WI38 (cell line): ENCODE measurements around the gene UGT1A6.

ENCODE experiments used
- H3K4me3 ChIP-seq: 2 replicates; pipeline ENCODE4 v1.5.1; 2011; ENCODE audit warnings: low read depth, mild to moderate bottlenecking, control low read depth, low read length
- TF ChIP-seq, protein P1 (sequence below): IDR thresholded peaks from 2 replicates; pipeline ENCODE4 v1.5.1; 2012; ENCODE audit warnings: low read depth, mild to moderate bottlenecking, control low read depth, low read length

The UGT1A6 gene

DNA sequence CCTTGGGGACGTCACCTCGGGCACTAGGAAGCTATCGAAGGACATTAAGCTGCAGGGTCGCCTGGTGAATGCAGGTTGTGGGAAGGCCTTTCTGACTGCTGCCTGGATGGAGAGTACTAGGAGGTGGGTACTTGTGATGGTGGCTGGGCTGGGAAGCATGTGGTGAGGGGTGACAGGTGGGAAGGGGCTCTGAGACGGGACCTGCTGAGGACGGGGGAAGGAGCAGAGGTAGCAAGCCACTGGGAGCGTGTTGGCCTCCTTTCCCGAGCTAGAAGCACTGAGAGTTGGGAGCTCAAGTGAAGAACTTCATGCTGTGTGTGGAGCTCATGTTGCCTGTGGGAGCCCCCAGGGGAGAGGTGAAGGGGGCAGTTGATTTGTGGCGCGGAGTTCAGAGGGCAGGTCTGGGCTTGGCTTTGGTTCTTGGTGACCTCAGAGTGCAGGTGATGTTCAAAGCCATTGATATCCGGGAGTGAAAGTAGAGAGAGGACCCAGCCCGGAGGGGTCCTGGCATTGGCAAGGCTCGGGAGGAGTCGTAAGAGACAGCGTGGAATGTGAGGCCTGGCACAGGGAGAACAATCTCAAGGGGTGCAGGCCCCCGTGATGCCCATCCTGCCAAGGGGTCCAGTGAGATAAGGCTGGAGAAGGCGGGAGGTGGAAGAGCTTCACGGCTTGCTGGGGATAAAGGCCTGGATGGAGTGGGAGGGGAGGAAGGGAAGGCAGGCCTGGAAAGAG, 98.6 kb downstream of the UGT1A6 start:
- H3K4me3 ChIP-seq, result no peak overlapping the region
- TF ChIP-seq, protein P1, sequence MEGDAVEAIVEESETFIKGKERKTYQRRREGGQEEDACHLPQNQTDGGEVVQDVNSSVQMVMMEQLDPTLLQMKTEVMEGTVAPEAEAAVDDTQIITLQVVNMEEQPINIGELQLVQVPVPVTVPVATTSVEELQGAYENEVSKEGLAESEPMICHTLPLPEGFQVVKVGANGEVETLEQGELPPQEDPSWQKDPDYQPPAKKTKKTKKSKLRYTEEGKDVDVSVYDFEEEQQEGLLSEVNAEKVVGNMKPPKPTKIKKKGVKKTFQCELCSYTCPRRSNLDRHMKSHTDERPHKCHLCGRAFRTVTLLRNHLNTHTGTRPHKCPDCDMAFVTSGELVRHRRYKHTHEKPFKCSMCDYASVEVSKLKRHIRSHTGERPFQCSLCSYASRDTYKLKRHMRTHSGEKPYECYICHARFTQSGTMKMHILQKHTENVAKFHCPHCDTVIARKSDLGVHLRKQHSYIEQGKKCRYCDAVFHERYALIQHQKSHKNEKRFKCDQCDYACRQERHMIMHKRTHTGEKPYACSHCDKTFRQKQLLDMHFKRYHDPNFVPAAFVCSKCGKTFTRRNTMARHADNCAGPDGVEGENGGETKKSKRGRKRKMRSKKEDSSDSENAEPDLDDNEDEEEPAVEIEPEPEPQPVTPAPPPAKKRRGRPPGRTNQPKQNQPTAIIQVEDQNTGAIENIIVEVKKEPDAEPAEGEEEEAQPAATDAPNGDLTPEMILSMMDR, result no peak

DNA sequence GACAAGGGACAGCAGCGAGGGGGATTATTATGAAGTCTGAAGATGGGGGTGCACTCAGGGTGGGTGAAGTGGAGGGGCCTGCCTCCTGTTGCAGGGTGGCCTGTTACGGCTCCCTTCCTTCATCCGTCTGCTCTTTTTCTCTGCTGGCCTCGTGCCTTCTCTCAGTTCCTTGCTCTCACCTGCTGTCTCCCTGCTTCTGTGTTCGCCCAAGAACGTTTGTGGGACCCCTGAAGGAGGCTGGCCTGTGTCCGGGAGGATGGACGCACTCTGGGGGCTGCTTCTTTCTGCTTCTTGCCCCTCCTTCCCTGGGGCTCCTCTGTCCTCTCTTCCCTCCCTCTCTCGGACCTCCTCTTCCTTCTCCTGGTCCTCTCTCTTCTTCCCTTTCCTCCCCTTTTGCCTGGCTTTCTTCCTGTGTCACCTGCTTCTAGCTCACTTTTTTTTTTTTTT, 99.2 kb downstream of the UGT1A6 start:
- H3K4me3 ChIP-seq, result no peak overlapping the region
- TF ChIP-seq, protein P1, result no peak

GRCh38 chr2:233792720-233793119, 100.0 kb downstream of the UGT1A6 start:
- H3K4me3 ChIP-seq, result no peak overlapping the region
- TF ChIP-seq, protein P1, result no peak

- TF ChIP-seq, protein P1, result no peak
- H3K4me3 ChIP-seq, result no peak overlapping the region
These were observed 100.9 kb downstream of the UGT1A6 start for GRCh38 chr2:233793465-233794127.

GRCh38 chr2:233794128-233794658, 101.5 kb downstream of the UGT1A6 start:
- TF ChIP-seq, protein P1, result no peak
- no peak overlapping the region for H3K4me3 ChIP-seq

DNA sequence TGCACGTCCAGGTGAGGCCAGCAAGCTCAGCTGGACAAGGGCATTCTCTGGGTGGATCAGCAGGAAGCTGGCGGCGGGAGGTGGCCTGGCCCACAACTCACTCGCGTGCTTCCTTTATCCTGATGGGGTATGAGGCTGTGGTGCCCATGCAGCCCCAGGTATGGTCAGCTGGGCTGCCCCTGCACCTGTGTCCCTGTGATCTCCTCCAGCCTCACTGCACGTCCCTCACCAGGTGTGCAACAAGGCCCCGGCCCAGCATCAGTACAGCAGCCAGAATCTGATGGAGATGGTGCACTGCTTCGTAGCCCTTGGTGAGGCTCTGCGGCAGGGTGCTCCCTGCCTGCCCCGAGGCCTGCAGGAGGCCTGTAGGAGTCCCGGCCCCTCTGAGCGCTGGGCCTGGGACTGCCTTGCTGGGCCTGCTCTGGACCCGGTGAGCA, 103.1 kb downstream of the UGT1A6 start:
- TF ChIP-seq, protein P1, result no peak
- no peak overlapping the region for H3K4me3 ChIP-seq

GRCh38 chr2:233796254-233796653, 103.6 kb downstream of the UGT1A6 start:
- TF ChIP-seq, protein P1, result no peak
- H3K4me3 ChIP-seq, result no peak overlapping the region
